22Rv1 (cell line): Measurements from ENCODE around the gene EPAS1.

Experiments
- CTCF ChIP-seq: fragments of 450-650 bp; IDR thresholded peaks from 2 replicates; pipeline ENCODE4 v1.5.1; 2017; ENCODE audit warnings: mild to moderate bottlenecking
- ZFX ChIP-seq: fragments of 450-650 bp; IDR thresholded peaks from 2 replicates; pipeline ENCODE4 v1.6.1; 2017; ENCODE audit warnings: antibody characterized with exemption, borderline replicate concordance

- TF ChIP-seq CTCF = no peak
- no peak for TF ChIP-seq ZFX
These were observed at the start of gene EPAS1 for GRCh38 chr2:46296840-46297545.
